Activated naive CD4-positive, alpha-beta T cell treated with anti-CD3 and anti-CD28 coated beads, Interleukin-2, amount 50 U/mL, for 24 hours (primary cell): ENCODE data around the gene CCR8.
"Not testable (repeated sequence)": the region's sequence is repeated elsewhere in the genome, so short reads cannot be mapped to it uniquely, and the experiment has no call there.

ENCODE experiments used
- H3K27ac Mint-ChIP-seq: one replicate; pipeline ENCODE4 v1.8.0; 2021; ENCODE audit warnings: mild to moderate bottlenecking, mixed read lengths
- H3K27me3 Mint-ChIP-seq: one replicate; pipeline ENCODE4 v1.8.0; 2021; ENCODE audit warnings: mixed read lengths
- H3K36me3 Mint-ChIP-seq: one replicate; pipeline ENCODE4 v1.8.0; 2021; ENCODE audit warnings: mixed read lengths
- H3K4me1 Mint-ChIP-seq: one replicate; pipeline ENCODE4 v1.8.0; 2021; ENCODE audit warnings: mixed read lengths
- H3K4me3 Mint-ChIP-seq: one replicate; pipeline ENCODE4 v1.8.0; 2021; ENCODE audit warnings: mild to moderate bottlenecking, mixed read lengths
- H3K9me3 Mint-ChIP-seq: one replicate; pipeline ENCODE4 v1.8.0; 2021; ENCODE audit warnings: mixed read lengths

CCR8 gene

GRCh38 chr3:39327746-39328349, 1.7 kb upstream of the CCR8 start:
- Mint-ChIP-seq H3K9me3 (no peaks in the 10 kb centered on the region), H3K4me1 (peaks cover 8% of the 10 kb centered on the region), H3K36me3 (no peaks in the 10 kb centered on the region), H3K27me3 (no peaks in the 10 kb centered on the region), H3K27ac (no peak overlapping the region), H3K4me3 (no peak overlapping the region)

GRCh38 chr3:39330824-39331223, 1.3 kb downstream of the CCR8 start:
- Mint-ChIP-seq H3K27me3 (peaks cover 2% of the 10 kb centered on the region), H3K4me3 (no peak overlapping the region), H3K36me3 (no peaks in the 10 kb centered on the region), H3K27ac (no peak overlapping the region), H3K9me3 (no peaks in the 10 kb centered on the region), H3K4me1 (no peaks in the 10 kb centered on the region)

DNA sequence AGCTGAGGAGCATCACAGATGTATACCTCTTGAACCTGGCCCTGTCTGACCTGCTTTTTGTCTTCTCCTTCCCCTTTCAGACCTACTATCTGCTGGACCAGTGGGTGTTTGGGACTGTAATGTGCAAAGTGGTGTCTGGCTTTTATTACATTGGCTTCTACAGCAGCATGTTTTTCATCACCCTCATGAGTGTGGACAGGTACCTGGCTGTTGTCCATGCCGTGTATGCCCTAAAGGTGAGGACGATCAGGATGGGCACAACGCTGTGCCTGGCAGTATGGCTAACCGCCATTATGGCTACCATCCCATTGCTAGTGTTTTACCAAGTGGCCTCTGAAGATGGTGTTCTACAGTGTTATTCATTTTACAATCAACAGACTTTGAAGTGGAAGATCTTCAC, 3.0 kb downstream of the CCR8 start:
- Mint-ChIP-seq H3K4me1 (no peaks in the 10 kb centered on the region), H3K4me3 (no peak overlapping the region), H3K9me3 (no peaks in the 10 kb centered on the region), H3K27ac (no peak overlapping the region), H3K36me3 (no peaks in the 10 kb centered on the region), H3K27me3 (peaks cover 2% of the 10 kb centered on the region)

DNA sequence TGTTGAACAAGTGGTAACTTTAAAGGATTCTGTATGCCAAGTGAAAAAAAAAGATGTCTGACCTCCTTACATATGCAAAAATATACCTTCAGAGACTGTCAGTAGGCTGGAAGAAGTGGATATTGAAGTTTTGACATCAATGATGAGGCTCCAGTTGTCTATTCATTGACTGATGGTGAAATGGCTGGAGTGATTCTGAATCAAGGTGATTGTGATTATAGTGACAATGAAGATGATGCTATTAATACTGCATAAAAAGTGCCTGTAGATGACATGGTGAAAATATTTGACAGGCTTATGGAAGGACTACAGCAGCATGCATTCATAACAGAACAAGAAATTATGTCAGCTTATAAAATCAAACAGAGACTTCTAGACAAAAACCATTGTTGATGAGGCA, 4.1 kb downstream of the CCR8 start:
- Mint-ChIP-seq H3K9me3 (no peaks in the 10 kb centered on the region), H3K27ac (no peak overlapping the region), H3K36me3 (no peaks in the 10 kb centered on the region), H3K4me3 (no peak overlapping the region), H3K27me3 (peaks cover 2% of the 10 kb centered on the region), H3K4me1 (no peaks in the 10 kb centered on the region)

DNA sequence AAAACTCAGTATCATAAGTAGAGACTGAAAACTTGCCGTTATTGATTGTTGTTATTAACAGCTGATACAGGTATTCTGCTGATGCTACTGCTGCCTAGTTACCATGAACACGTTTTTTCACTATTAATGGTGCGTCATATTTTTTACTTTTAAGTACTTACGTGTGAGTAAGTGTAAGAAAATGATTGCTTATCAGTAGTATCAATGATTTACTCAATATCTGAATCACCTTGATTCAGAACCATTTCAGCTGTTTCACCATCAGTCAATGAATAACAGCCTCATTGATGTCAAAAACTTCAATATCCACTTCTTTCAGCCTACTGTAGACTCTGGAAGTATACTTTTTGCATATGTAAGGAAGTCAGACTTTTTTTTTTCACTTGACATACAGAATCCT, 4.7 kb downstream of the CCR8 start:
- Mint-ChIP-seq H3K4me1 (no peaks in the 10 kb centered on the region), H3K27me3 (peaks cover 2% of the 10 kb centered on the region), H3K4me3 (no peak overlapping the region), H3K36me3 (no peaks in the 10 kb centered on the region), H3K27ac (no peak overlapping the region), H3K9me3 (no peaks in the 10 kb centered on the region)

GRCh38 chr3:39338201-39338600, 8.7 kb downstream of the CCR8 start:
- Mint-ChIP-seq H3K4me3 (no peak overlapping the region), H3K27ac (no peak overlapping the region), H3K4me1 (no peaks in the 10 kb centered on the region), H3K36me3 (peaks cover 2% of the 10 kb centered on the region), H3K27me3 (peaks cover 2% of the 10 kb centered on the region), H3K9me3 (no peaks in the 10 kb centered on the region)

DNA sequence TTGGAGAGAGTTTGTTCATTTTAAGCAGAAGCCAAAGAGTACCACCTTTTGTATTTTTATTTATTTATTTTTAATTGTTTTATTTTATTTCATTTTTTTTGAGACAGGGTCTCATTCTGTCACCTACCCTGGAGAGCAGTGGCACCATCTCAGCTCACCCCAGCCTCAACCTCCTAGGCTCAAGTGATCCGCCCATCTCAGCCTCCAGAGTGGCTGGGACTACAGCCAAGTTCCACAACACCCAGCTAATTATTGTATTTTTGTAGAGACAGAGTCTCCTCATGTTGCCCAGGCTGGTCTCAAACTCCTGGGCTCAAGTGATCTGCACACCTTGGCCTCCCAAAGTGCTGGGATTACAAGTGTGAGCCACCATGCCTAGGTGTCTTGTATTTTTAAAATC, 9.6 kb downstream of the CCR8 start:
- Mint-ChIP-seq H3K4me1 (no peaks in the 10 kb centered on the region), H3K9me3 (no peaks in the 10 kb centered on the region), H3K27me3 (peaks cover 2% of the 10 kb centered on the region), H3K36me3 (peaks cover 2% of the 10 kb centered on the region), H3K27ac (no peak overlapping the region), H3K4me3 (no peak overlapping the region)

DNA sequence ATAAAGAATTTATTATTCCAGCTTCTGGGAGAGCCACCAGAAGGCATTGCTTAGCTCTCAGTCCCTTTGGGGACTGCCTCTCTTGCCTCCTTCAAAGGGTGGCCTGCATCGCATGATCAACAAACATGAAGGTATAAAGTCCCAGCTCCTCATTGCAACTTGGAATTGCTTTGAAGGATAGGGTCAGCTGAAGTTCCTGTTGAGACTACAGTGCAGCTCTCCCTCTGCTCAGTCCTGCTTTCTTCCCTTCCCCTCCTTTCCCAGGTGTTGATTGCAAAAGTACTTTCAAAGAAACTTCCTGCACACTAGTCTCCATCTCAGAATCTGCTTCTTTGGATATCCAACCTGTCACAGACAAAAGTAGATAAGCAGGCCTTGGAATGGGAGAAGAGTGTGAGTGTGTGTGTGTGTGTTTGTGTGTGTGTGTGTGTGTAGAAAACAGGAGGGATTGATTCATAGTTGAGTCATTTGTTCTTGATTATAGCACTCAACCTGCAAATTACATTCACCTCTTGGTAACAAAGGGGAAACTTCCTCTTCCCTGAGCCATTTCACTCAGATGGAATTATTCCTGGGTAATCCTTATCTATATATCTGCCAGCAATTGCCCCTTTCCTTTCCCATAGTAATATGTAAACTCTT, 13.7 kb downstream of the CCR8 start:
- H3K4me3 Mint-ChIP-seq = no peak overlapping the region
- peaks cover 15% of the 10 kb centered on the region for H3K4me1 Mint-ChIP-seq
- H3K27ac Mint-ChIP-seq = no peak overlapping the region
- peaks cover 2% of the 10 kb centered on the region for H3K36me3 Mint-ChIP-seq
- H3K9me3 Mint-ChIP-seq = no peaks in the 10 kb centered on the region
- no peaks in the 10 kb centered on the region for H3K27me3 Mint-ChIP-seq

DNA sequence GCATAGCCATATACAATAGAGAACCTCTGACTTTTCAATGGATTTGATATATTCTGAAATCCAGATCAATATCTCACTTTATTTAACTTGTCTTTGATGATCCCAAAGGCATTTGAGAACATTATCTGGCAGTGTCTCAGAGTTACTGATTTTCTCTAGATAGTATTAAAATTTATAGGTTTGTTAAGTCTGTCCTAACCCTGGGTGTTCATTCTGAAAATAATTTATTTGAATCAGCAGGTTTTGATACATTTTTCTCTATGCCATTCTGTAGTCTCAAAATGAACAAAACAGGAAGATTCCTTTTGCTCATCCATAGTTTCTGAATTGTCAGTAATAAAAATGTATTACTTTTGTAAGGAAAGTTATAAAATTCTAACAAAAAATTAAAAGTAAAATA, 14.3 kb downstream of the CCR8 start:
- no peak overlapping the region for H3K27ac Mint-ChIP-seq
- H3K9me3 Mint-ChIP-seq = no peaks in the 10 kb centered on the region
- no peak overlapping the region for H3K4me3 Mint-ChIP-seq
- H3K36me3 Mint-ChIP-seq = peaks cover 2% of the 10 kb centered on the region
- peaks cover 15% of the 10 kb centered on the region for H3K4me1 Mint-ChIP-seq
- H3K27me3 Mint-ChIP-seq = no peaks in the 10 kb centered on the region

DNA sequence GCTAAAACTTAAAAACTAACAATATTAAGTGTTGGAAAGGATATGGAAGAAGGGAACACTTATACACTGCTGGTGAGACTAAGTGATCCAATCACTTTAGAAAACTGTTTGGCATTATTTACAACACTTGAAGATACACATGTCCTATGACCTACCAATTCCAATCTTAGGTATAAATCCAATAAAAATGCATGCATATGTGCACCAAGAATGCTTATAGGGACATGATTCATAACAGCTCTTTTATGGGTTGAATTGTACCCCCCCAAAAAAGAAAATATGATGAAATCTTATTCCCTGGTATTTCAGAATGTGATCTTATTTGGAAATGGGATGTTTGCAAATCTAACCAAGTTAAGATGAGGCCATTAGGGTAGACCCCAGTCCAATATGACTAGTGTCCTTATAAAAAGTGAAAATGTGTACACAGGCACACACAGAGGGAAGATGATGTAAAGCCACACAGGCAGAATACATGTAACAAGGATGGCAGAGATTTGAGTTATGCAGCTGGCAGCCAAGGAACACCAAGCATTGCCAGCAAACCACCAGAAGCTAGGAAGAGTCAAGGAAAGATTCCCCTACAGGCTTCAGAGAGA, 15.3 kb downstream of the CCR8 start:
- H3K27me3 Mint-ChIP-seq = no peaks in the 10 kb centered on the region
- peaks cover 2% of the 10 kb centered on the region for H3K36me3 Mint-ChIP-seq
- no peaks in the 10 kb centered on the region for H3K9me3 Mint-ChIP-seq
- no peak overlapping the region for H3K4me3 Mint-ChIP-seq
- peaks cover 15% of the 10 kb centered on the region for H3K4me1 Mint-ChIP-seq
- H3K27ac Mint-ChIP-seq = no peak overlapping the region

DNA sequence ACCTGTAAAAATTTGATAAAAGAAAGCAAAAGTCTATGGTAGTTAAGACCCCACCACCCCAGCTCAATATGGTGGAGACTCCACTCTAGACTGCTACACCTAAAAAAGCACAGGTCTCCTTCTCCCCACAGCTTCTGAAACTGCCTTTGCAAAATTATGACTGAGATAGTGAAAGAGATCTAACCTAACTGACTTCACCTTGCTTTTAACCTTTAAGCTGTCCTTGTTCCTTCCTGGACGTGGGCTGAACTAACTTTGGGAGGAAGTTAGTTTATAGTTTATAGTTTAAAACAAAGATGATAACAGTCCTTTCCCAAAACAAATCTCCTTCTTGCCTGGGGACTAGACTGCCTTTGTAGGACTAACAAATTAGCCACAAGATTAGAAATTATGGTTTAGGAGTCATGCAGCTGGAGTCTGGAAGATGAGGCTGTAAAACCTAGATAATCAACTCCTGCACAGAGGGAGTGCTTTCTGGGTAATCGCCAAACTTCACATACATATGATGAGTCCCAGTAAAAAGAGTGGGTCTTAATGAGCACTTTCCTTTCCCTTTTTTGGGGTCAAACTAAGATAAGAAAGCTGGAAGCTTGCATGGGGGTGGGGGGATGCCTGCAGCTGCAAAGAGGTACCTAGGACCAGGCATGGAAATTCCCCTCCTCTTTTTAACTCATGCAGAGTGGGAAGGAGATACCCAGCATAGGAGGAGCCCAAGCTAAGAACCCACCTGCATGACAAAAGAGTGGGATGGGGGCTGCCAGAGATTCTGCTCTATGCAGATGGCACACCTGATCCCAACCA, 17.5 kb downstream of the CCR8 start:
- Mint-ChIP-seq H3K27me3 (no peaks in the 10 kb centered on the region), H3K27ac (no peak overlapping the region), H3K36me3 (no peaks in the 10 kb centered on the region), H3K4me1 (peaks cover 27% of the 10 kb centered on the region), H3K9me3 (no peaks in the 10 kb centered on the region), H3K4me3 (peak overlapping the region; percentile 19)

DNA sequence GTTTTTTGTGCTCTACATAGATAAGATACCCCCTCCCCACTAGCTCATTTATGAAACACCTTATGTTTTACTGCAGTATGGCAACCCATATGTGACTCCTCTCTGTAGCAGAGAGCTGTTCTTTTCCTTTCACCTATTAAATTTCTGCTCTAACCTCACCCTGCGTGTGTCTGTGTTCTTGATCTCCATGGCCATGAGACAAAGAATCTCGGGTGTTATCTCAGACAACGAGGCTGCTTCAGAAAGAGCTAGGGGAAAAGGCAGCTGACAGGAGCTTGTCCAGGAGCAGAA, 18.0 kb downstream of the CCR8 start:
- H3K4me3 Mint-ChIP-seq = no peak overlapping the region
- peaks cover 27% of the 10 kb centered on the region for H3K4me1 Mint-ChIP-seq
- H3K27me3 Mint-ChIP-seq = no peaks in the 10 kb centered on the region
- no peaks in the 10 kb centered on the region for H3K9me3 Mint-ChIP-seq
- no peaks in the 10 kb centered on the region for H3K36me3 Mint-ChIP-seq
- no peak overlapping the region for H3K27ac Mint-ChIP-seq

DNA sequence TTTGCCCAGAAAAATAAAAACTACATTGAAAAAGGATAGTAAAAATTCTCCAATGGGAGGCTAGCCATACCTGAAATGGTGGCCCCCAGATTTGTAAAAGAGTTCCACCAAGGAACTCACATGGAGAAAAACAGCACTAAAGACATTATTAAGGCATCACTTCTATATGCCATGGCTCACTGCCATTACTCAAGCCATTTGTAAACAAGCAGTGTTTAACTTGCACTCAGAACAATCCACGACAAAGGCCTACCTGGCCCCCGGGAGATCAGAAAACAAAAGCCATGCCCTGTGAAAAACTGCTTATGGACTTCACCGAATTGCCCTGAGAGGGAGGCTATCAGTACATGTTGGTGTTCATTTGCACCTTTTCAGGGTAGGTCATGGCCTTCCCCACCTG, 19.6 kb downstream of the CCR8 start:
- Mint-ChIP-seq H3K27me3 (no peaks in the 10 kb centered on the region), H3K36me3 (no peaks in the 10 kb centered on the region), H3K4me3 (no peak overlapping the region), H3K4me1 (peaks cover 27% of the 10 kb centered on the region), H3K9me3 (no peaks in the 10 kb centered on the region), H3K27ac (no peak overlapping the region)

DNA sequence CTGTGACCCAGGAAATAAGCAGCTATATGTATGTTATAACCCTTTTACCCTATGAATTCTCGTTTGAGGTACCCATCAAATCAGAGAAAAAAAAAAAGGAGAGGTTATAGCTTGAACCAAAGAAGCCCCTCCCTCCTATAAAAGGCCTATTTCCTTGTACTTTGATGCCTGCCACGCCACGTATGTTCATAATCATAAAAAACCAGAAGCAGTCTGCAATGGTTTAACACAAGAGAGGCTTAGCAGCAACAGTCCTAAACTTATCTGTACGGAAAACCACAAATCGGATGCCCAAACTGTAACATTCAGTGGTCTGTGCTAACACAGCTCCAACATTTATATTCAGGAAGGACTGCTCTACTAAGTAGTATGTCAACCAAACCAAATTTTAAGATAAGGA, 21.2 kb downstream of the CCR8 start:
- no peak overlapping the region for H3K27ac Mint-ChIP-seq
- H3K36me3 Mint-ChIP-seq = no peaks in the 10 kb centered on the region
- peaks cover 27% of the 10 kb centered on the region for H3K4me1 Mint-ChIP-seq
- no peak overlapping the region for H3K4me3 Mint-ChIP-seq
- no peaks in the 10 kb centered on the region for H3K27me3 Mint-ChIP-seq
- no peaks in the 10 kb centered on the region for H3K9me3 Mint-ChIP-seq

DNA sequence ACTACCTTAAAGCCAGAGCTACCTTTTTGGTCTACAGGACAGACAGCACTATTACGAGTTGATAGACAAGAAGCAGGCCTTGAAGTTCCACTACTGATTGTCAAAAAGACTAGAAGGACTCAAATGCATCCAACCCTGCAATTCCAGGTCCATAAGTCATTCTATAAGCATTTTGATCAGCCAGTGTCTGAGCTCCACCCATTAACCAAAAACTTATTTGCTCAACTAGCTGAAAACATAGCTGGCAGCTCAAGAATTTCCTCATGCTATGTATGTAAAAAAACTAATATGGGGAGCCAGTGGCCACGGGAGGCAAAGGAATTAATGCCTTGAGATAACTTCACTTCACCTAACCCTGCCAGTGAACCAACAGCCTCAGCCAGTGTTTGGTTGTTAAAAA, 21.6 kb downstream of the CCR8 start:
- H3K27ac Mint-ChIP-seq, H3K9me3 Mint-ChIP-seq, H3K27me3 Mint-ChIP-seq, H3K4me3 Mint-ChIP-seq, H3K36me3 Mint-ChIP-seq: not testable (repeated sequence)
- peaks cover 27% of the 10 kb centered on the region for H3K4me1 Mint-ChIP-seq

DNA sequence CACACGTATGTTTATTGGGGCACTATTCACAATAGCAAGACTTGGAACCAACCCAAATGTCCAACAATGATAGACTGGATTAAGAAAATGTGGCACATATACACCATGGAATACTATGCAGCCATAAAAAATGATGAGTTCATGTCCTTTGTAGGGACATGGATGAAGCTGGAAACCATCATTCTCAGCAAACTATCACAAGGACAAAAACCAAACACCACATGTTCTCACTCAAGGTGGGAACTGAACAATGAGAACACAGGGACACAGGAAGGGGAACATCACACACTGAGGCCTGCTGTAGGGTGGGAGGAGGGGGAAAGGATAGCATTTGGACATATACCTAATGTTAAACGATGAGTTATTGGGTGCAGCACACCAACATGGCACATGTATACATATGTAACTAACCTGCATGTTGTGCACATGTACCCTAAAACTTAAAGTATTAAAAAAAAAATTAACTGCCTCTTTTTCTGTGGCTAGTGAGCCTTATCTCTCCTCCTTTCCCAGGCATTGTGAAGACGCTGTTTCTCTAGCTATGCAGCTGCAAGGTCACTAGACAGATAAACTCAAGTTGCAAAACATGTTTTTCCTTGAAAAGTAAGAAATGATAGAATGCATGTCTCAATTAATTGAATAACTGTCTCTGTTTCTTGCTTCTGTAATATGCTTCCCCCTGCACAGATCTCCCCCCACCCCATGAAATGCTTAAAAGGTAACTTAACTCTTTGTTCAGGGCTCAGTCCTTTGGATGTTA, 23.8 kb downstream of the CCR8 start:
- not testable (repeated sequence) for H3K27ac Mint-ChIP-seq

More for the DNA sequence above, 23.8 kb downstream of the CCR8 start:
- peaks cover 22% of the 10 kb centered on the region for H3K4me1 Mint-ChIP-seq
- H3K36me3 Mint-ChIP-seq, H3K9me3 Mint-ChIP-seq, H3K4me3 Mint-ChIP-seq, H3K27me3 Mint-ChIP-seq: not testable (repeated sequence)
